ENCODE data around the gene PIGR.

Gene PIGR

GRCh38 chr1:206958144-206958543 is 11.9 kb upstream of the PIGR start:
- DNase-seq (ENCODE audit: low read depth), result no peak

GRCh38 chr1:206957639-206958038 is 11.4 kb upstream of the PIGR start:
- no peak for DNase-seq (ENCODE audit: low read depth)

GRCh38 chr1:206955476-206956451 is 9.5 kb upstream of the PIGR start:
- DNase-seq (ENCODE audit: low read depth), result peak; percentile 43

- DNase-seq (ENCODE audit: low read depth), result no peak
Observed at GRCh38 chr1:206954459-206955342, 8.4 kb upstream of the PIGR start.

GRCh38 chr1:206953626-206954025 is 7.4 kb upstream of the PIGR start:
- DNase-seq (ENCODE audit: low read depth), result no peak

- no peak for DNase-seq (ENCODE audit: low read depth)
Observed at GRCh38 chr1:206953126-206953525, 6.9 kb upstream of the PIGR start.

DNA sequence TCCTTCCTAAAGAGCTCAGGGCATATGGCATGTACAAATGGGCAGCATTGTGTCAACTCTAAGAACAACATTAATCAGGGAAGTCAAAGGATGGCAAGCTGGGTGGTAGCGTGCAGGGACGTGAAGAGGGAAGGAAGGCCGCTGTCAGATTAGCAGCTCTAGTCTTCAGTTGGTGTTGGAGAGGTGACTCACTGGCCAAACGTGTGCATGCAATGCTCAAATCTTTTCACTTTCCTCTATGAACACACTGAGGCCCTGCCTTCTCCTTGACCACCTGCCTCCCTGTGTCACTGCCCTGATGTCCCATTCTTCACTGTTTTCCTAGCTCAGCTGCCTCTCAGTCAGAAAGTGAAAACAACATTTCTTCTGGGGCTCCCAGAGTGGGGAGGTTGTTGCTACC is 5.9 kb upstream of the PIGR start:
- DNase-seq (ENCODE audit: low read depth), result no peak

GRCh38 chr1:206951318-206952100 is 5.2 kb upstream of the PIGR start:
- no peak for DNase-seq (ENCODE audit: low read depth)

DNA sequence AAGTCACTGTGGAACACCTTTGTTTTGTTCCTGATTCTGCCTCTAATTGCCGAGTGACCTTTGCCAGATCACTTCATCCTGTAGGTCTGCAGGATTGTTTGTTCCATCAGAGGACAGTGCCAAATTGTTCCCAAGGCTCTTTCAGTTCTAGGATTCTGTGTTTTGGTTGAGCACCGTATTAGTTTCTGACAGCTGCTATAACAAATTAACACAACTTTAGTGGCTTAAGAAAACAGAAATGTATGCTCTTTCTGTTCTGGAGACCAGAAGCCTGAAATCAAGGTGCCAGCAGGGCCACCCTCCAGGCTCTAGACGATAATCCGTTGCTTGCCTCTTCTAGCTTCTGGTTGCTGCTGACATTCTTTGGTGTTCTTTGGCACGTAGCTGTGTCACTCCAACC is 3.4 kb upstream of the PIGR start:
- no peak for DNase-seq (ENCODE audit: low read depth)

DNA sequence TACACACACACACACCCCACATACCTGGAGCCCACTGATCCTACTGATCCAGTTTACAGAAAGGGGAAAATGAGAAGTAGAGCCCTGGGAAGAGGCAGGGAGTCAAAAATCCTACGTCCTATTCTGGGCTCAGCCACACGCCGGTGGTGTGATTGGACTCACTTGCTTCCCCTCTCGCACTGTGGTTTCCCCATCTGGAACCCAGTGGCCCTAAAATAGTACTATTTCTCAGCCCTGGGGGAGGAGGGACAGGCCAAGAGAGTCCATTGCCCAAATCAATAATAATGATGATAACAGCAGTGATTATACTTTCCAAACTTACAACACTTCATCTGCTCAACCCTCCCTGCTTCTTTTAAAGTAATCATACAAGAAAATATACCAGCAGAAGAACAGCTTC is 2.9 kb upstream of the PIGR start:
- no peak for DNase-seq (ENCODE audit: low read depth)

DNA sequence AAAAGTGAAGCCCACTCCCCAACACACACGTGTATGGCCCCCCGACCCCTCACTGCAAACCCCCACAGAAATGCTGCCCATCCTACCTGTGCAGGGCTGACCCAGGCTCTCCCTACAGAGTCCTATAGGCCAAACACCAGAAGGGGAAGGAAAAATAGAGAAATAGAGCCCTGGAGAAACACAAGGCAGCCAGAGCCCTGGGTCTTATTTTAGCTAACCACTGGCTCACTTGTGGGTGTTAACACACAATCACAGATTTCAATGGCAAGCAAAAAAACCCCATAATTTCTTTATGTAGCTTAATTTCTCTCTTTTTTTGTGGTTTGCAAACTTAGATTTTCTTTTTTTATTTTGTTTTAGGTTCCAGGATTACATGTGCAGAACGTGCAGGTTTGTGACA is 989 bp upstream of the PIGR start:
- DNase-seq (ENCODE audit: low read depth), result no peak

DNA sequence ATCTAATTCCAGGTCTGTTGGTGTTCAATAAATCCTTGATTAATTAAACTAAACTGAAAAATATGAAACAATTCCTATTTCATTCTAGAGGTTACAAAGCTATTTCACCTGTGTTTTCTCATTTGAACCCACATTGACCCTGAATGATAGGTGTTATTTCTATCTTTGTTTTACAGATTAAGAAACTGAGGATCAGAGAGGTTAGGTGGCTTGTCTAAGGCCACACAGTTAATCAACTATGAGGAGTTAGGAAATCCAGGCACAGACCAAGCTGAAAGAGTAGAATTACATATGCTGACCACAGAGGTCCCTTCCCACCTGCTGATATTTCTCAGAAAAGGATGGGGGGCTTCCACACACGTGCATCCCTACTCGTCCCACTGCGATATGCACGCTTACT is 487 bp downstream of the PIGR start:
- DNase-seq (ENCODE audit: low read depth), result no peak

DNA sequence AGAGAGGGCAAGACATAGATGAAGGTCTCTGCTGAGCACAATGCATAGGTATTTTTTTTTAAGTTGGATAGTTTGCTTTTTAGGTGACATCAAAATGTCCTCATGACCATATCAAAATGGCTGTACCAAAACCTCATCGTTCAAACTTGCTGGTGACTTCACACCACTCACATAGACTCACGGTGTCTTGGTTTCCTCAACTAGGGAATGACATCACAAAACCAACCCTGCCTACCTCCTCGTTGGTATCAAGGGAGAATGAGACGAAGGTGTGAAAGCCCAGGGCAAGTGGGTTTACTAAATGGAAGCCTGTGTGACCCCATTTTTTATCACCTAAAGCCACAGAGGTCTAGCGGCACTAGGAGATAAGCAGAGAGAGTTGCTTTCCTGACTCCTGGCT is 1.6 kb downstream of the PIGR start:
- no peak for DNase-seq (ENCODE audit: low read depth)

- no peak for DNase-seq (ENCODE audit: low read depth)
Observed at GRCh38 chr1:206941766-206942418, 4.4 kb downstream of the PIGR start.

GRCh38 chr1:206940588-206940936 is 5.7 kb downstream of the PIGR start:
- no peak for DNase-seq (ENCODE audit: low read depth)

- no peak for DNase-seq (ENCODE audit: low read depth)
Observed at GRCh38 chr1:206939841-206940587, 6.3 kb downstream of the PIGR start.

DNA sequence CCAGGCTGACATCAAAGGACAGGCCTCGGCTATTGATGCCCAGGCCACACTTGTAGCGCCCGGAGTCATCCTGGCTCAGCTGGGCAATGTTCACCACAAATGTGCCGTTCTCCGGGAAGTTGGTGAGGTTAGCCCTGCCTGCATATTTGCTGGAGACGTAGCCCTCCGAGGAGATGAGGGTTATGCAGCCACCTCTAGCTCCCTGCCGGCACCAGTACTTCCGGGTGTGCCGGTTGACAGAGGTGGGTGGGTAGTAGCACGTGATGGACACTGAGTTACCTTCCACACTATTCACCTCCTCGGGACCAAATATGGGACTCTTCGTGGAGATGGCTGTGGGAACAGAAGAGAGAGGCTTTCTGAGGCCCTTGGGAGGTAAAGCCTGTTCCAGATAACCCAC is 7.1 kb downstream of the PIGR start:
- DNase-seq (ENCODE audit: low read depth), result no peak

- no peak for DNase-seq (ENCODE audit: low read depth)
Observed at GRCh38 chr1:206937425-206937824, 8.8 kb downstream of the PIGR start.

- no peak for DNase-seq (ENCODE audit: low read depth)
Observed at GRCh38 chr1:206935491-206936067, 10.7 kb downstream of the PIGR start.

DNA sequence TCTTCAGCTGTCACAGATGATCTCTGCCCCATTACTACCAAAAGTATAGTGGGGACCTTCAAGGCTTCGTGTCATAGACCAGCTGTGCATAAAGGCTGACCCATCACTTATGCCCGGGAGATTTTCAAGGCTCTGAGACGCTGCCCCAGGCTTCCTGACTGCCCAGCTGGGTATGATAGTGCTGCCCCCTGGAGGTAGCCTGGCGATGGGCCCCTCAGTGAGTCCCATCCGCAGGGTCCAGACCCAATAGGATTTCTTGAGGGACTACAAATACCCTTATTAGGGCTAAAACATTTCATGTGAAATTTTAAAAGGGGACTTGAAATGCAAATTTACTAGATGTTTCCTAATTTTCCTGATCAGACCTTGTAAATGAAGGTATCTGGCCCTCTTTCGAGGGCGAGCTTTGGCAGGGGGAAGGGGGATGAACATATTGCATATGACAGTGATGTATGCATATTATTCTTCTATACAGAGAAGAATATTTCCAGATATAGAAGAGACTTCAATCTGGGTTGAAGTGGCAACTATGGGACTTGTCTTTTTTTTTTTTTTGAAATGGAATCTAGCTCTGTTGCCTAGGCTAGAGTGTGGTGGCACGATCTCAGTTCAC is 12.8 kb downstream of the PIGR start:
- DNase-seq (ENCODE audit: low read depth), result no peak
